ENCODE measurements around the gene GLA. TPM values are rescaled to one million over a fixed set of nuclear protein-coding genes. Genes with fewer than 3 reads are reported as not detected.

The GLA gene
- total and polyA plus RNA-seq, 2 of the 4 experiments (the other 2 are of a cell fraction) = 27.9 to 38.7 TPM

DNA sequence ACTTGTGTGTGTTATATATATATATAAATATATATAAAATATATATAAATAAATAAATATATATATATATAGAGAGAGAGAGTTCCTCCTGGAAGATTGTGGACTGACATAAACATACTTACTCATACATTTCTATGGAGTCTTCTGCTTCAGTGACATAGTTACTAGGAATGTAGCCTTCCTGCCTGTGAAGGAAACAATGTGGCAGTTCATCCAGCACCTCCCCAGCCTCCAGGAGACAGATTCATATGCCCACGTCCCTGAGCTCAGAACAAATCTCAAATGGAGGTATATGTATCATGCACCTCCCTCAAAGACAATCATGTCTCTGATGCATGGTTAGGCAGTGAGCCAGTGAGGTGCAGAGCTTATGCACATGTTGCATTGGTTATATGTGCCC, 47.8 kb downstream of the GLA start:
- peak; percentile 76 for ATAC-seq (ENCODE audit: low read depth)

More for the DNA sequence above, 47.8 kb downstream of the GLA start:
- Histone ChIP-seq H3K18ac (ENCODE audit: low read depth, low read length) (no peak overlapping the region), H2AK5ac (ENCODE audit: low read depth, low read length) (no peak overlapping the region), H3K9me3 (ENCODE audit: control insufficient read depth, insufficient read depth, low read length) (no peaks in the 10 kb centered on the region), H4K20me1 (ENCODE audit: insufficient read depth, low read length) (no peaks in the 10 kb centered on the region), H3K9me1 (ENCODE audit: insufficient read depth, low read length) (peaks cover 5% of the 10 kb centered on the region; the same call in 1 of the 2 replicates), H4K5ac (ENCODE audit: low read depth, low read length) (no peak overlapping the region), H2AFZ (replicated peaks; ENCODE audit: low read length, poor library complexity) (peak overlapping the region; percentile 83), H3K9ac (ENCODE audit: low read depth, low read length) (no peak overlapping the region), H3K23ac (ENCODE audit: low read depth, low read length) (no peak overlapping the region), H3K14ac (replicated peaks; ENCODE audit: low read depth, low read length) (no peak overlapping the region), H3K4me3 (ENCODE audit: insufficient read depth, low read depth, low read length) (no peak overlapping the region), H2BK20ac (ENCODE audit: low read depth, low read length) (no peak overlapping the region), H2BK5ac (ENCODE audit: low read depth, low read length, poor library complexity, severe bottlenecking) (no peak overlapping the region), H3K27me3 (ENCODE audit: control insufficient read depth, insufficient read depth, low read length) (peaks cover 10% of the 10 kb centered on the region; the same call in 1 of the 2 replicates), H3K79me1 (ENCODE audit: low read depth in 1 of 2, low read length in 2 of 2) (no peaks in the 10 kb centered on the region), H3K27ac (ENCODE audit: insufficient read depth, low read length) (no peak overlapping the region), H3K4ac (ENCODE audit: low read depth, low read length) (peak overlapping the region; percentile 9; the same call in 1 of the 2 replicates), H3K36me3 (ENCODE audit: control insufficient read depth, insufficient read depth, low read length) (no peaks in the 10 kb centered on the region), H3K4me2 (ENCODE audit: low read depth, low read length) (no peak overlapping the region), H2BK120ac (ENCODE audit: low read depth, low read length) (no peak overlapping the region), H3K56ac (ENCODE audit: extremely low read depth, insufficient read depth, low read length) (no peak overlapping the region), H4K8ac (ENCODE audit: low read depth in 2 of 2, low read length in 2 of 2) (peak overlapping the region in 1 of 2 experiments; percentile 40; a peak in 1 of 4 replicates), H4K91ac (ENCODE audit: insufficient read depth, low read depth, low read length) (no peak overlapping the region), H3K4me1 (ENCODE audit: control insufficient read depth, insufficient read depth, low read length) (no peaks in the 10 kb centered on the region), H2AK9ac (replicated peaks; ENCODE audit: low read depth, low read length, poor library complexity) (peak overlapping the region; percentile 63), H2BK15ac (ENCODE audit: low read depth, low read length) (no peak overlapping the region)
- POLR2A ChIA-PET (ENCODE audit: unreplicated experiment) = no interaction called here
- dilution Hi-C loops (cut with HindIII; ENCODE audit: low sequenced_read_pairs, unreplicated experiment) = no loop called here
- WGBS, 2 experiments (ENCODE audit: extremely low coverage in 2 of 2, insufficient read length in 1 of 2) = no CpG with 5 or more reads among the region's 1 CpG
- intact Hi-C loops (cut with micrococcal nuclease) = no loop called here
- TF ChIP-seq CEBPB (IDR thresholded peaks at IDR 0.05; ENCODE audit: low read depth, low read length) = no peak
- TF ChIP-seq, protein P1, sequence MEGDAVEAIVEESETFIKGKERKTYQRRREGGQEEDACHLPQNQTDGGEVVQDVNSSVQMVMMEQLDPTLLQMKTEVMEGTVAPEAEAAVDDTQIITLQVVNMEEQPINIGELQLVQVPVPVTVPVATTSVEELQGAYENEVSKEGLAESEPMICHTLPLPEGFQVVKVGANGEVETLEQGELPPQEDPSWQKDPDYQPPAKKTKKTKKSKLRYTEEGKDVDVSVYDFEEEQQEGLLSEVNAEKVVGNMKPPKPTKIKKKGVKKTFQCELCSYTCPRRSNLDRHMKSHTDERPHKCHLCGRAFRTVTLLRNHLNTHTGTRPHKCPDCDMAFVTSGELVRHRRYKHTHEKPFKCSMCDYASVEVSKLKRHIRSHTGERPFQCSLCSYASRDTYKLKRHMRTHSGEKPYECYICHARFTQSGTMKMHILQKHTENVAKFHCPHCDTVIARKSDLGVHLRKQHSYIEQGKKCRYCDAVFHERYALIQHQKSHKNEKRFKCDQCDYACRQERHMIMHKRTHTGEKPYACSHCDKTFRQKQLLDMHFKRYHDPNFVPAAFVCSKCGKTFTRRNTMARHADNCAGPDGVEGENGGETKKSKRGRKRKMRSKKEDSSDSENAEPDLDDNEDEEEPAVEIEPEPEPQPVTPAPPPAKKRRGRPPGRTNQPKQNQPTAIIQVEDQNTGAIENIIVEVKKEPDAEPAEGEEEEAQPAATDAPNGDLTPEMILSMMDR (conservative IDR thresholded peaks at IDR 0.05; ENCODE audit: low read depth, low read length) = no peak
- TF ChIP-seq RCOR1 (IDR thresholded peaks at IDR 0.05; ENCODE audit: insufficient replicate concordance, low read length) = no peak
- no peak for TF ChIP-seq MXI1 (IDR thresholded peaks at IDR 0.05; ENCODE audit: borderline replicate concordance, low read depth, low read length)
- TF ChIP-seq FOS (IDR thresholded peaks at IDR 0.05; ENCODE audit: low read depth, low read length) = no peak
- no peak for TF ChIP-seq CHD1 (IDR thresholded peaks at IDR 0.05; ENCODE audit: low read depth, low read length)
- no peak for TF ChIP-seq MAZ (IDR thresholded peaks at IDR 0.05; ENCODE audit: borderline replicate concordance, low read depth, low read length)
- no peak for TF ChIP-seq RFX5 (IDR thresholded peaks at IDR 0.05; ENCODE audit: low read depth, low read length)
- TF ChIP-seq NFE2L2 (IDR thresholded peaks at IDR 0.05; ENCODE audit: low read depth, low read length) = no peak
- TF ChIP-seq, protein P2, sequence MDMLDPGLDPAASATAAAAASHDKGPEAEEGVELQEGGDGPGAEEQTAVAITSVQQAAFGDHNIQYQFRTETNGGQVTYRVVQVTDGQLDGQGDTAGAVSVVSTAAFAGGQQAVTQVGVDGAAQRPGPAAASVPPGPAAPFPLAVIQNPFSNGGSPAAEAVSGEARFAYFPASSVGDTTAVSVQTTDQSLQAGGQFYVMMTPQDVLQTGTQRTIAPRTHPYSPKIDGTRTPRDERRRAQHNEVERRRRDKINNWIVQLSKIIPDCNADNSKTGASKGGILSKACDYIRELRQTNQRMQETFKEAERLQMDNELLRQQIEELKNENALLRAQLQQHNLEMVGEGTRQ (IDR thresholded peaks at IDR 0.05; ENCODE audit: low read depth, low read length) = no peak
- TF ChIP-seq RAD21 (IDR thresholded peaks at IDR 0.05; ENCODE audit: low read length) = no peak
- no TSS peak for BruUV-seq (replicated peaks)
- in situ Hi-C loops (cut with MboI; ENCODE audit: low sequenced_read_pairs) = no loop called here
- CTCF ChIA-PET = no interaction called here
- peak; percentile 52 for DNase-seq
